NCI-H748 (cell line): ENCODE results near the gene BTBD9.

Source experiments
- DNase-seq: peaks from one replicate; lab custom pipeline; 2025; ENCODE audit not compliant: unreplicated experiment; lab: John Stamatoyannopoulos, UW

The BTBD9 gene

DNA sequence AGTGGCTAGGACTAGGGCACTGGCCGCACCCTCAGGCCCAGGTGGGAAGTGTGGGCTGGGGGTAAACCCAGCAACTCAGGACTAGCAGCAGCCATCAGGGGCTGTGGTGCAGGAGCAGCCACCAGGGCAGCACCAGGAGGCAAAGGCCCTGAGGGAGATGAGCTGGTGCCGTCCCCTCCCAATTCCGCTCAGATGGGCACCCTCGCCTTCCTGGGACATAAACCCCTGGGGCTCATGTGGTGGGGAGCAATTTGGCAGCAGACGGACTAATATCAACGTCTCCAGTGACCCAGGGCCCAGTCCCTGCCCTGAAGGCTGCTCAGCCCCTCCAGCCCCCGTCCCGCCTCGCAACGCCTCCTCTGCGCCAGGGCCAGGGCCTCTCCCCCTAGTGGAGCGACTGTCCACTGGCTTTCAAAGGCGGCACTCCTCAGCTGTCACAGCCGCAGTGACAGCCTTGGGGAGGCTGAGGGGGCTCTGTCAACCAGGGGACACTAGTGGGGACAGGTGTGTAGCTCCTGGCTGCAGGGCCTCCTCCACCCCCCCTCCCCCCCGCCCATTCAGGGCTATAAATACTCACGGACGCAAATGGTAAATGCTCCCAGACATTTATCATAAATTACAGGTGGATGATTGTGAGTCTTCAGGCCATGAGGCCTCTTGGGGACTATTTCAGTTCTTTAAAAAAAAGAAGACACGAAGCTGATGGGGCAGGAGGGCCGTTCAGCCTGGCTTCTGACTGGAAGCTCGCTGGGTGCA, 470.3 kb downstream of the BTBD9 start:
- peak; percentile 93 for DNase-seq

DNA sequence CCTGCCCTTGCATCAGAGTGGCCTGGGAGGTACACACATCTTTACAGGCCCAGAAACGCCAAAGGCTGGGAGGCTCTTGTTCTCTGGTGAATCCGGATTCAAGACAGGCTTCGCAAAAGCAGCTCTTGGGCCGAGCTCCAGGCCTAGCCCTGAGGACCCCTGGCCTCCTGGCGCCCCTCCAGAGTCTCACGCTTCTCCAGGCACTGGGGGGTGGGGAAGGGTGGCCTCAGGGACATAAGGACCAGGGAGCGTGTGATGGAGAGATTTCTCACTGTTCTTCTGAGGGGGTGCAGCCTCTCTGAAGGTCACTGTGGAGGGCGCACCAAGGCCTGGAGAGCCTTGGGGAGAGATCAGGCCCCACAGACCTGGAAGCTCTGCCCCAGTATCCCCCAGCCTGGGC, 471.0 kb downstream of the BTBD9 start:
- DNase-seq: peak; percentile 26

DNA sequence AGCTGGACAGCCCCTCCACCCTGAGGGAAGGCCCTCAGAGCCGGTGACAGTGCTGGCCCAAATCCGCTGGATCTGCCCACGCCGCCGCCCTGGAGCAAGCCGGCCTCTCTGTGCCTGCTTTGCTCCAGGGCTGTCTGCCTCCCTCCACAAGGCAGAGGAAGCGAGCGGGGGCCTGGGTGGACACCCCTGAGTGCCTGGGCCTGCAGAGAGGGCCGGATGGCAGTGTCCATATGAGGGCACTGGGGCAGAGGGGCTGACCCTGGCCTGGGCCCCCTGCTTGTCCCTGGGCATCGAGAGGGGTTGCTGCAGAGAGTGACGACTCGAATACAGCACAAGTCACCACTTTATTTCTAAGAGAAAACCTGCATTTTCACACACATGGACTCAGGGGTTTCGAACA, 471.6 kb downstream of the BTBD9 start:
- no peak for DNase-seq

DNA sequence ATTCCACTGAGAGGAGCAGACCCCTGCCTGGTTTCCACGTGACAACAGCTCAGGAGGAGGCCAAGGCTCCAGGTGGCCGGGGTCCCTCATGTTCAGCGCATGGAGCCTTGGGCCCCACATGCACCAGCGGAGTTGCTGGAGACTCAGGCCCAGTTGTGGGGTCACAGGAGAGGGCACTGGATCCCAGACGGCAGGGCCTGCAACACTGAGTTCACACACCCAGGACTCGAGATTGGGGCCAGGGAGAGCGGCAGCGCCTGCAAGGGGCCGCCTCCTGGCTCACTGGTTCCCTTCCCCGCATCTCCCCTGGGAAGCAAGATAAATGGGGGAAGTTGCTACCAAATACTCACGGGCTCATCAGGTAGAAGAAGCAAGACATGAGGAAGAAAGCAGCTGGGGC, 472.1 kb downstream of the BTBD9 start:
- DNase-seq: no peak

DNA sequence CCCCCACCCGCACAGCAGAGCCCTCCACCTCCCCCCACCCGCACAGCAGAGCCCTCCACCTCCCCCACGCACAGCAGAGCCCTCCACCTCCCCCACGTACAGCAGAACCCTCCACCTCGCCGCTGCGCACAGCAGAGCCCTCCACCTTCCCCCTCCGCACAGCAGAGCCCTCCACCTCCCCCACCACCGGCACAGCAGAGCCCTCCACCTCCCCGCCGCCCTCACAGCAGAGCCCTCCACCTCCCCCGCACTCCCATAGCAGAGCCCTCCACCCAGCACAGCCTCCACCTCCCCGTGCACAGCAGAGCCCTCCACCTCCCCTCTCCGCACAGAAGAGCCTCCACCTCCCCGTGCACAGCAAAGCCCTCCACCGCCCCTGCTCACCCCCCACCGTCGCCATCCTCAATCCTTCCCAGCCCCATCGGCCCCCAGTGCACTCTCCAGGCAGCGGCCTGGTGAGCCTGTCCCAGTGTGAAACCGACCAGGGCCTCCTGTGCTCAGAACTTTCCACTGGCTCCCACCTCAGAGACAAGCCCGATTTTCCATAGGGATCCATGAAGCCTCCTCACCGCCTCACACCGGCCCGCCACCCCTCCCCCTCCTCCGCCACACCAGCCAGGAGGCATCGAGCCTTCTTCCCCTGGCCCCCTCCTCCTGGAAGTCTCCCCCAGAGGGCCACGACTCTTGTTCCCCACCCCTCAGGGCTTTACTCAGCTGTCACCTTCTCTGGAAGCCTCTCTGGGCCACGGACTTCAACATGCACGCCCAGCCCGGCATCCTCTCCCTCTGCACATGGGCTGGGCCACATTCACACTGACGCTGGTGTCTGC, 473.1 kb downstream of the BTBD9 start:
- no peak for DNase-seq

DNA sequence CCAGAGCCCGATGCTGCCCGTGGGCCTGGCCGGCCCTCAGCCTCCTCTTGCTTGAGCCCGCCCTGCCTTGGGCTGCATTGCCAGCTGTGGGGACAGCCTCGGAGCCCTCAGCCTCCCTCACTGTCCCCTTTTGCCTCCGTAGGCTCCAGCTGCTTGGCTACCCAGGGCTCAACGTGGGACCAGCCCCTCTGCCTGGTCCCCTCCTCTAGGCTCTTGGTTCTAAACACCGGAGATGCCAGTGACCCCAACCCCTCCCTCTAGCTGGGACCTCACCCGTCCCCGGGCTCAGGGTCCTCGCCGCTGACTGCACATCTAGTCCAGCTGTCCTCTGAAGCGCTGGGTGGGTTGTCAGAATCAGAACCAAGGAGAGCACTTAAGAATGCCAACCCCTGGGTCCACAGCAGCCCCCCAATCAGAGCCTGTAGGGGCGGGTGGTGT, 475.0 kb downstream of the BTBD9 start:
- DNase-seq: no peak

DNA sequence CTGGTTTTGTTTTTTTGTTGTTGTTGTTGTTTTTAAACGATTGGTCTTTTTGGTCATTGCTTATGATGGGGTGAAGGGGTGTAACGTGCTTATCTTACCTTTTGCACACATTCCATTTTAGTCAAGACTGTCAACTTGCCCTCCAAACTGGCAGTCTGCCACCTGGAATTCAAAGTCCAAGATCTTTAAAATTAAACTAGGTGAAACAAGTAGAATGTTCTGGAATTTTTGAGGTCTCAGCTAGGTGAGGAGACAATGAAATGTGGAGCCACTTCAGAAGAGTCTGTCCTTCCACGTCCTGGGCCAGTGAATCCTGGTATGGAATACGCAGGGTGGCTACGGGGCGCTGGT, 475.6 kb downstream of the BTBD9 start:
- DNase-seq: no peak

DNA sequence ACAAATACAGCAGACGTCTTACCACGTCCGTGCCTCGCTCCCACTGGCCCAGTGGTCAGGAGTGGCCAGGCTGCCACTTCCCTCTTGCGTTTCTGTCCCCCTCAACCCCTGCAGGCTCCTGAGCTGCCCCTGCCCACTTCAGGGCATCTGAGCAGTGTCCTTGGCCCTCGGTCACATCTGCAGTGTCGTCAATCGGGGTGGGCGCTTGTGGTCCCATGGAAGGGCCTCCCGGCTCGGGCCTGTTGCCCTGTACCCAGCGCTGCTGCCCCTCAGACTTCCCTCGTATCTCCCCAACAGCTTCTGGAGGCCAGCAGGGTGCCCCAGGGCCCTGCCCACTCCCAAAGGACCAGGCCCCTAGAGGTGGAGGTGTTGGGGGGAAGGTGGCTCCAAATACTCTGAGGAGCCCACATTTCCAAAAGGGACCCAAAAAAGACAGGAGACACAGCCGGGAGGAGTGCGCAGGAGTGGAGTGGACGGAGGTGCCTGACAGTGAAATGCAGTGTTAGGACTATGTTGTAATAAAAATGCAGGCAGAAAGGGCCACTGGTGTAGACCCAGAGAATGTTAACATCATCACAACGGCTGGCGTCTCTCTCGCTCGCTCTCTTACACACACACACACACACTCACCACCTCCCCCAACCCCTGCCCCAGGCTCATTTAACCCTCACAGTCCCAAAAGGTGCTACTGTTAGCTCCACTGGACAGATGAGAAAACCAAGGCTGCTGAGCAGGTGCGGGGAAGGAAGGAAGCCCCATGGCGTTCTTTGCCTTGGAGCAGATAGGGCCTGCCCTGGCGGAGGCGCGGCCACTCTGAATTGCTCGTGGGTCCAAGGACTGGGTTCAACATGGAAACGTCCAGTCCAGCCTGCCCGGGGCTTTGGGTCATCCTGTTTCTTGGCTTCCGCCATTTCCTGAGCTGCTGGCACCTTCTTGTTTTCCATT, 476.3 kb downstream of the BTBD9 start:
- no peak for DNase-seq

DNA sequence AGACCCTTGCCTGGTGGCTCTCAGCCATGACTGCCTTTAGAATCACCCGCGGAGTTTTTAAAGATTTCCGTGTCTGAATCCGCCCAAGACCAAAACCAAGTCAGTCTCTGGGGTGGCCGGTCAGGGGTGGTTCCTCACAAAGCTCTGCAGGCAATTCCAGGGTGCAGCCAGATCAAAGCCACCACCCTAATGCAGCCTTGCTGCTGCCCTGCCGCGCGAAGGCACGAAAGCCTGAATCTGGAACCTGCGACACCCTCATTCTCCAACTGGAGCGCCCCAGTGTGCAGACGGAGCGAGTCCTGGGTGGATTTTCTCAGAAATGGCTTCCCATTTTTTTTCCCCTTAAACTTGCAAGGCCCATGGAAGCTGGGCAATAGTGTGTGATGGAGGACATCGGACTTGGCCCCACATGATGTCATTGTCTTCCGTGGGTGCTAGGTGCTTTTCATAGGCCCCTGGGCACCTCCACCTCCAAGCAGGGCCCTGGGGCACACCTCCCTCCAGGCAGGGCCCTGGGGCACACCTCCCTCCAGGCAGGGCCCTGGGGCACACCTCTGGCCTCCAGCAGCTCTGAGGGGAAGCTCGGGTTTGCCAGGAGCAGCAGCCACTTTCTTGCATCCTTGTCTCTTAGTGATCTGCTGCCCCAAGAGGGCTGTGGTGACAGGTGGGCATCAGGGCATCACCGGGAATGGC, 477.1 kb downstream of the BTBD9 start:
- DNase-seq: no peak

DNA sequence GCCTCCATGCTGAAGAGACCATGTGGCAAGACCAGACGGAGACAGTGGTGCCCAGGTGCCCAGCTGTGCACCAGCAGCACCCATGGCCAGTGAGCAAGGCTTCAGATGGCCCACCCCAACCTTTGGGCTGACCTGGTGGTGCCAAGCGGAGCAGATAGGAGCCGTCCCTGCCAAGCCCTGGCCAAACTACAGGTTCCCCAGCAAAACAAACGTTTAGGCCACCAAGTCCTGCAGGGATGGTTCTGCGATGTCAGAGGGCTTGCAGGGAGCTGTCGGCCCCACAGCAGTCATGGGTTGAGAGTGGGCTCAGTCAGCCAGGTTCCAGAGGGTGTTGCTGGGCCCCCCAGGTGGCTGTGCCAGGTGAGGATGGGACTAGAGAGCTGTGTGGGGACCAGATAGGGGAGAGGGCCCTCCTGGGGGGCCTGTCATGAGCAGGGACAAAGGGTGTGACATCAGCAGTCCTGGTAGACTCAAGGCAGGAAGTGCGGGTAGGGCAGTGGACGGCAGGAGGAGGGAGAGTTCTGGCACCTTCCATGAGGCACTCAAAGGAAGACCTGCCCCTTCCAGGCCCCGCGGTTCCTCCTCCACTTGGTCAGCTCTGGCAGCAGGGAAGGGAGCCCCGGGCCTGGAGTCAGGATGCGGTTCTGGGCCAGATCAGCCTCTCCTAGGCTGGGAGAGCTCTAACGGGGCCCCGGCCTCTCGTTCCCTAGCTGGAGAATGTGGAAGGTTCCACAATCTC, 477.8 kb downstream of the BTBD9 start:
- no peak for DNase-seq

DNA sequence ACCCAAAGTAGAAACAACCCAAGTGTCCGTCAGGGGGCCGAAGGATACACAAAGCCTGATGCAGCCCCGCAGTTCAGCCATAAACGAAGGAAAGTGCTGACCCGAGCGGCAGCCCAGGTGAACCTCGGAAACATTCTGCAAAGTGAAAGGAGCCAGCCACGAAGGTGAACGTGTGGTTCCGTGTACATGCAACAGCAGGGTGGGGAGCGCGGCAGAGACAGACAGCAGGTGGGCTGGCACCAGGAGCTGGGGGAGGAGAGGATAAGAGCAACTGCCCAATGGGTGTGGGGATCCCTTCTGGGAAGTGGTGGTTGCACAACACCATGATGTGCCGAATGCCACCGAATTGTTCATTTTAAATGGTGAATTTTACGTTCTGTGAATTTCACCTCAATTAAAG, 478.4 kb downstream of the BTBD9 start:
- no peak for DNase-seq

DNA sequence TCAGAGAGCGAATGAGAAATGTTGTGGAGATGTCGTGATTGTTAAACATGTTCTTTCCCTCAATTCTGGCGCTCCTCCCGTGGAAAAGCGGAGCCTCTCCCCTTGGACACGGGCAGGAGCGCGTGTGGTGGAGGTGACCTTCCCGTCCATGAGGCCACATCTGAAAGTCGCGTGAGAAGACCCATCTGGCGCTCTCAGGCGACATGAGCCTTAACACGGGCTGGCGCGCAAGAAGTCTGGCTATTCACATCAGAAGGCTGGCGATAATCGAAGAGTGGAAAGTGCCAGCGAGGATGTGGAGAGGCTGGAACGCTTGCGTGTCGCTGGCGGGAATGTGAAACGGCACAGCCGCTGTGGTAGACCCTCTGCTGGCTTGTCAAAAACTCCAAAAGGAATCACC, 478.9 kb downstream of the BTBD9 start:
- no peak for DNase-seq

DNA sequence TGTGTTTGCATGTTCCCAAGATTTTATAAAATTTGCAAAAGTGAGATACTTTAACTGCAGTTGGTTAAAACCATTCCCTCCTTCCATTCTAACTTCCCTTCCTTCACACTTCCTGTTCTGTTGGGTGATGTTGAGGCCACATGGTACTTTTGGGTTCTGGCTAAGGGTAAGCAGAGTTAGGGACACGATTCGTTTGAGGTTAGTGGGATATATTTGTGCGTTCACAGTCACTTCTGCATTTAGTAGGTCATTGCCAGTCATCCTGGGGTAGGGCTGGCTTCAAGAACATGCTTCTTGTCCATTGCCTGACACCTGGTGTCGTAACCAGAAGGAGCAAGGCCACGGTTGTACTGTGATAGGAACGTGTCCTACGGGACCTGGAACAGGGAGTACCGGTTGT, 480.1 kb downstream of the BTBD9 start:
- no peak for DNase-seq

DNA sequence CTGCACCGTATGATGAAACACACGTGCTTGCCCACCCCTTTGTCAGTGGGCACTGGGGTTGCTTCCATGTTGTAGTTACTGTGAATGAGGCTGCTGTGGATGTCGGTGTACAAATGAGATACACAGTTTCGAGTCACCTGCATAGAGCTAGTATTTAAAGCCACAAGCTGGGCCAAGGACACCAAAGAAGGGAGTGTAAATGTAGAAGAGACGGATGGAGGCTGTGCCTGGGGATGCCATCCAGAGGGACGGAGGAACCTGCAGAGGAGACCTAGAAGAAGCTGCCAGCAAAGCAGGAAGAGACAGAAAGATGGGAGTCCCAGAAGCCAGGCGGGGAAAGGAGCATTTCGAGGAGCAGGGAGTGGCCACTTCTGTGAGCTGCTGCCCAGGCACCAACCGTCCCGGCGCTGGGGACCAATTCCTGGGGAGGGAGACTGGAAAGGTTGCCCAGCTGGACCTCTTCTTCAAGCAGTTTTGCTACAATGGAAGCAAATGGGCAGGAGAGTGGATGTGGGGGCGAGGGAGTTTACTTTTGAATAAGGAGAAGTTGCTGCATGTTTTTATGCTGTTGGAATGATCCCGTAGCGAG, 480.9 kb downstream of the BTBD9 start:
- DNase-seq: no peak

DNA sequence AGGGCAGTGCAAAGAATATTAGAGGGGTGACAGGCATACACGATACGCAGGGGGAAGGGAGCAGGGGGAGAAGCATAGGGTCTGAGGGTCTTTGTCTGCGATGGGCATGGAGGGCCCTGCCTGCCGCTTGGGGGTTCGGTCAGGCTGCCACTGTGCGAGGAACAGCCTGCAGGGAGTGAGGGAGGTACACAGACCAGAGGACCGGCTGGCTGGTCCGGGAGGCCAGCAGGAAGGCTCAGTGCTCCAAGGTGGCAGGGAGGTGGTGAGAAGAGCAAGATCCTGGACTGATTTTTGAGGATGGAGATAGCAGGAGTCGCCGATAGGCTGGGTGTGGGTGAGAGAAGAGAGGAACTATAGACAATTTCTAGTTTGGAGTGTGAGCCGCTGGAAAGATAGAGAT, 481.8 kb downstream of the BTBD9 start:
- DNase-seq: no peak

DNA sequence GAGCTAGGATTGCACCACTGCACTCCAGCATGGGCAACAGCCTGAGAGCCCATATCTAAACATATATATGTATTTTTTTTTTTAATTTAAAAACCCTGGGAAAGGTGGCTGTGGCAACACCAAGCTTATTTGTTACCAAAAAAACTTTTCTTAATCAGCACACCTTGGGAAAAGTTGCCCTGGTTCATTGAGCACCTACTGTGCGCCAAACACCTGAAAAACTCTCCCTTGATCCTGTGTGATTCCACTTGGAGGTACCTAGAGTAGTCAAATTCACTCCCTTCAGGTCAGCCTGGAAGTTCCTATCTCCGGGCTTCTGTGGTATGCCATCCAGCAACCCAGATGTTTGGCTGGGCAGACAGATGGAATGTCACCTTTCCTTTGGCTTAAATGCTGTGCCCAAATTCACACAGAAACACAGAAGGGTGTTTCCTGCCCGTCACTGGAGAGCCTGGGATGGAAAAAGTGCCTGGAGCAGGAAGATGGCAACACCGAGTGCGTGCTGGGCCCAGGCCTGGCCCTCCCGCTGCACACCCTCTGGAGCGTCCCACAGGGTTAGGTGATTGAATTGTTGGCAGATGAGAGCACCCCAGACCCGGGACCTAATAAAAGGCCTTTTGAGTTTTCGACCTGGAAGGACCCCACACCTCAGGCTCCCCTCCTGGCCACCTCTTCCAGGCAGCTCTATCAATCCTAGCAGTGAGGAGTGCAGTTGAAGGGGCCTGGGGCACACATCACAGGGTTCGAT, 482.7 kb downstream of the BTBD9 start:
- no peak for DNase-seq

DNA sequence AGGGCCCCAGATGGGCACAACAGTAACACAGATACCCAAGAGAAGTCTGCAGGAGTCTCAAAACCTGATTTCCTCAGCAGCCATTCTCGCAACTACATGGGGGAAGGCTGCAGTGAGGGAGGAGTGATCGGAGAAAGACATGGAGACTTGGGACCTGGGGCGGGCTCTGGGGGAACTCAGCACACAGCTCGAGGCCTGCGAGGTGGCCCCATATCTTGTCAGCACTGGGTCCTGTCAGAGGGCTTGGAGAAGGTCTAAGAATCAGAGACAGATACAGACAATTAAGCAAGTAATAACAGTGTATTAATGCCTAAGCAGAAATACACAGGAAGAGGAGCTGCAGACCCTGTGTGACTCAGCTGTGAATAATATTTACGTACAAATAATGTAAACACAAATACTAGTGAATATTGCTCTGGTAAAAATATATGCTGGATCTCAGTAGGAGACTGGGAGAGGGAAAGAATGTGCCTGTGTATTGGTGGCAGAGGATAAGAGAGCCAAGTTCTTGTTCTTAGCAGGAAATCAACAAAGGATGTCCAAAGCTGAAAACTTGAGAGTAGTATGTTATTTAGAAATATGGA, 484.0 kb downstream of the BTBD9 start:
- DNase-seq: no peak

DNA sequence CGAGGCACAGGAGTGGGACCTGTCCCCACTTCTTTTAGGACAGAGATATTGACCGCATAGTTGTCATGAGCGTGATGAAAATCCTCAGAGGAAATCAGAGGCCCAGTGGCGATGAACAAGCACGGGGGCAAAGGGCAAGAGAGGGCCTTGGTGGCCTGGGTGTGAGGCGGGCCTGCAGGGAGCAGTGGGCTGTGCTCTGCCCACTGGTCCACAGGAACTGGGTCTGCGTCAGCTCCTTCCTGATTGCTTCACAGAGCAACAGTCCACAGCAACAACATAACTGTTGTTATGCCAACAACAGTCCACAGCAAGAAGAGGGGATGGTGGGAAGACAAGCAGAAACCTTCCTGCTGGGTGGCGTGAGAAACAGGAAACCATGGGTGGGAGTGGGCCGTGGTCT, 484.6 kb downstream of the BTBD9 start:
- DNase-seq: no peak

DNA sequence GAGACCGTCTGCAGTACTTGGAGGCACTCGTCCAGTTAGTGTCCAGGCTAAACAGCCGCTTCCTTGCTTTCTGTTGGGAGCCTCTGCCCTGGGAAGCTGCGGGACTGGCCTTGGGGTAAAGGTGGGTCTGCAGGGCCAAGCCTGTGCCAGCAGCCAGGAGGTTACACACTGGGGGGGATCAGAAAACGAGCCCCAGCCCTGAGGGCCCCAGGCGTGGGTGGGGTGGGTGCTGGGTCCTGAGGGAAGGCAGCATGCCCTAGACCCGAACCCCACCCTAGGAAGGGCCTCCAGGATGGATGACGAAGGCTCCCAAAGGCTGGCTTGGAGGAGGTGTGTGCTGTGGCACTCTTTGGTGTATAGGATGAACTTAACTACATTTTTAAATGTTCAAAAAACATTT, 485.0 kb downstream of the BTBD9 start:
- DNase-seq: no peak
